ENCODE results near the gene PIP5K1A.

The PIP5K1A gene

GRCh38 chr1:151281225-151281968 lies 83.0 kb downstream of the PIP5K1A start:
- DNase-seq (ENCODE audit: extremely low read depth, insufficient read length), result peak; percentile 96
- H3K27me3 ChIP-seq (replicated peaks; ENCODE audit: control insufficient read depth, insufficient read depth, low read length), result no peaks in the 10 kb centered on the region
- H3K36me3 ChIP-seq (ENCODE audit: control insufficient read depth, insufficient read depth, low read length), result peaks cover 9% of the 10 kb centered on the region
- peak overlapping the region; percentile 65 for H3K4me3 ChIP-seq (replicated peaks; ENCODE audit: low read depth, low read length)
- TF ChIP-seq CTCF (IDR thresholded peaks at IDR 0.05; ENCODE audit: insufficient read depth, low read length, poor library complexity, severe bottlenecking), result no peak

GRCh38 chr1:151281969-151282882 lies 83.9 kb downstream of the PIP5K1A start, which contains the start of gene ZNF687:
ZNF687 (plus strand) TSS chr1:151282299; CDS start chr1:151286292, 3,993 bp downstream.
- no peaks in the 10 kb centered on the region for H3K27me3 ChIP-seq (replicated peaks; ENCODE audit: control insufficient read depth, insufficient read depth, low read length)
- H3K36me3 ChIP-seq (ENCODE audit: control insufficient read depth, insufficient read depth, low read length), result peaks cover 16% of the 10 kb centered on the region
- TF ChIP-seq CTCF (IDR thresholded peaks at IDR 0.05; ENCODE audit: insufficient read depth, low read length, poor library complexity, severe bottlenecking), result no peak
- peak; percentile 99 for DNase-seq (ENCODE audit: extremely low read depth, insufficient read length)
- peak within 1 kb of the TSS; percentile 76 for H3K4me3 ChIP-seq (replicated peaks; ENCODE audit: low read depth, low read length)

GRCh38 chr1:151282883-151283725 lies 84.8 kb downstream of the PIP5K1A start:
- DNase-seq (ENCODE audit: extremely low read depth, insufficient read length), result no peak
- no peak for TF ChIP-seq CTCF (IDR thresholded peaks at IDR 0.05; ENCODE audit: insufficient read depth, low read length, poor library complexity, severe bottlenecking)
- H3K36me3 ChIP-seq (ENCODE audit: control insufficient read depth, insufficient read depth, low read length), result peaks cover 19% of the 10 kb centered on the region
- peak overlapping the region; percentile 76 for H3K4me3 ChIP-seq (replicated peaks; ENCODE audit: low read depth, low read length)
- no peaks in the 10 kb centered on the region for H3K27me3 ChIP-seq (replicated peaks; ENCODE audit: control insufficient read depth, insufficient read depth, low read length)

- H3K36me3 ChIP-seq (ENCODE audit: control insufficient read depth, insufficient read depth, low read length), result peaks cover 27% of the 10 kb centered on the region
- peak overlapping the region; percentile 76; the same call in 1 of the 2 replicates for H3K4me3 ChIP-seq (replicated peaks; ENCODE audit: low read depth, low read length)
- DNase-seq (ENCODE audit: extremely low read depth, insufficient read length), result no peak
- no peaks in the 10 kb centered on the region for H3K27me3 ChIP-seq (replicated peaks; ENCODE audit: control insufficient read depth, insufficient read depth, low read length)
- TF ChIP-seq CTCF (IDR thresholded peaks at IDR 0.05; ENCODE audit: insufficient read depth, low read length, poor library complexity, severe bottlenecking), result no peak
These were observed 85.7 kb downstream of the PIP5K1A start for GRCh38 chr1:151284013-151284577.
